HG03439 (cell line): ENCODE data around the gene CLBA1.
"Not testable (repeated sequence)": the region's sequence is repeated elsewhere in the genome, so short reads cannot be mapped to it uniquely, and the experiment has no call there.

Source experiments
- ATAC-seq: cut with Tn5 transposase; IDR thresholded peaks from one replicate; pipeline ENCODE4 v1.9.1; 2021; ENCODE audit warnings: mild to moderate bottlenecking, moderate library complexity; ENCODE audit not compliant: unreplicated experiment

CLBA1 gene

DNA sequence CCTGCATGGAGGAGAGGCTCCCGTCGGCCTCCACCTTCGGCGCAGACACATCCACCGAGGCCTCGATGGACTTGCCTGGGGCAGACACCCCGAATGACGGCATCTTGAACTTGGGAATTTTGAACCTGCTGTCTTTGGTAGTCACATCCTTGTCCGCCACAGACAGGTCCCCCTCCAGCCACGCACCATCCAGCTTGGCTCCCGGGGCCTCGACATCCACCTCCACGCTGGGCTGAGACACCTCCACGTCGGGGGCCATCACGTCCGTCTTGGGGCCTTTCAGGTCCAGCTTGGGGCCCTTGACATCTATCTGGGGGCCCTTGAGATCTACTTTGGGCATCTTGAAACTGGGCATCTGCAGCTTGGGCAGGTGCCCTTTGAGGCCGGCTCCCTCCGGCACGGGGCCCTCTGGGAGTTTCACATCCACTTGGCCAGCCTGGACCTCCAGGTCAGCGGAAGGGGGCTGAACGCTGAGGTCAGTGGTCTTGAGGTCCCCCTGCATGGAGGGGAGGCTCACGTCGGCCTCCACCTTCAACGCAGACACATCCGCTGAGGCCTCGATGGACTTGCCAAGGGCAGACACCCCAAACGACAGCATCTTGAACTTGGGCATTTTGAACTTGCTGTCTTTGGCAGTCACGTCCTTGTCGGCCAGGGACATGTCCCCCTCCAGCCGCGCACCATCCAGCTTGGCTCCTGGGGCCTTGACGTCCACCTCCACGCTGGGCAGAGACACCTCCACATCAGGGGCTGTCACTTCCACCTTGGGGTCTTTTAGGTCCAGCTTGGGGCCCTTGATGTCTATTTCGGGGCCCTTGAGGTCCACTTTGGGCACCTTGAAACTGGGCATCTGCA is 37.5 kb upstream of the CLBA1 start:
- not testable (repeated sequence) for ATAC-seq

DNA sequence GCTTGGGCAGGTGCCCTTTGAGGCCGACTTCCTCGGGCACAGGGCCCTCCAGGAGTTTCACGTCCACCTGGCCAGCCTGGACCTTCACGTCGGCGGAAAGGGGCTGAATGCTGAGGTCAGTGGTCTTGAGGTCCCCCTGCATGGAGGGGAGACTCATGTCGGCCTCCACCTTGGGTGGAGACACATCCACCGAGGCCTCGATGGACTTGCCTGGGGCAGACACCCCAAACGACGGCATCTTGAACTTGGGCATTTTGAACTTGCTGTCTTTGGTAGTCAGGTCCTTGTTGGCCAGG is 36.9 kb upstream of the CLBA1 start:
- no peak for ATAC-seq

DNA sequence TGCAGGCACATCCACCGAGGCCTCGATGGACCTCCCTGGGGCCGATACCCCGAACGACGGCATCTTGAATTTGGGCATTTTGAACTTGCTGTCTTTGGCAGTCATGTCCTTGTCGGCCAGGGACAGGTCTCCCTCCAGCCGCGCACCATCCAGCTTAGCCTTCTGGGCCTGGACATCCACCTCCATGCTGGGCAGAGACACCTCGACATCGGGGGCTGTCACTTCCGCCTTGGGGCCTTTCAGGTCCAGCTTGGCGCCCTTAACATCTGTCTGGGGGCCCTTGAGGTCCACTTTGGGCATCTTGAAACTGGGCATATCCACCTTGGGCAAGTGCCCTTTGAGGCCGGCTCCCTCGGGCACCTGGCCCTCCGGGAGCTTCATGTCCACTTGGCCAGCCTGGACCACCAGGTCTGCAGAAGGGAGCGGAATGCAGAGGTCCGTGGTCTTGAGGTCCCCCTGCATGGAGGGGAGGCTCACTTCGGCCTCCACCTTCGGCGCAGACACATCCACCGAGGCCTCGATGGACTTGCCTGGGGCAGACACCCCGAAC is 36.1 kb upstream of the CLBA1 start:
- not testable (repeated sequence) for ATAC-seq

DNA sequence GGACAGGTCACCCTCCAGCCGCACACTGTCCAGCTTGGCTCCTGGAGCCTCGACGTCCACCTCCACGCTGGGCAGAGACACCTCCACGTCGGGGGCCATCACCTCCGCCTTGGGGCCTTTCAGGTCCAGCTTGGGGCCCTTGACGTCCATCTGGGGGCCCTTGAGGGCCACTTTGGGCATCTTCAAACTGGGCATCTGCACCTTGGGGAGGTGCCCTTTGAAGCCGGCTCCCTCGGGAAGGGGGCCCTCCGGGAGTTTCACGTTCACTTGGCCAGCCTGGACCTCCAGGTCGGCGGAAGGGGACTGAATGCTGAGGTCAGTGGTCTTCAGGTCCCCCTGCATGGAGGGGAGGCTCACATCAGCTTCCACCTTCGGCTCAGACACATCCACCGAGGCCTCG is 35.6 kb upstream of the CLBA1 start:
- no peak for ATAC-seq

- ATAC-seq = not testable (repeated sequence)
Measured at GRCh38 chr14:104950701-104951100, 34.9 kb upstream of the CLBA1 start.

DNA sequence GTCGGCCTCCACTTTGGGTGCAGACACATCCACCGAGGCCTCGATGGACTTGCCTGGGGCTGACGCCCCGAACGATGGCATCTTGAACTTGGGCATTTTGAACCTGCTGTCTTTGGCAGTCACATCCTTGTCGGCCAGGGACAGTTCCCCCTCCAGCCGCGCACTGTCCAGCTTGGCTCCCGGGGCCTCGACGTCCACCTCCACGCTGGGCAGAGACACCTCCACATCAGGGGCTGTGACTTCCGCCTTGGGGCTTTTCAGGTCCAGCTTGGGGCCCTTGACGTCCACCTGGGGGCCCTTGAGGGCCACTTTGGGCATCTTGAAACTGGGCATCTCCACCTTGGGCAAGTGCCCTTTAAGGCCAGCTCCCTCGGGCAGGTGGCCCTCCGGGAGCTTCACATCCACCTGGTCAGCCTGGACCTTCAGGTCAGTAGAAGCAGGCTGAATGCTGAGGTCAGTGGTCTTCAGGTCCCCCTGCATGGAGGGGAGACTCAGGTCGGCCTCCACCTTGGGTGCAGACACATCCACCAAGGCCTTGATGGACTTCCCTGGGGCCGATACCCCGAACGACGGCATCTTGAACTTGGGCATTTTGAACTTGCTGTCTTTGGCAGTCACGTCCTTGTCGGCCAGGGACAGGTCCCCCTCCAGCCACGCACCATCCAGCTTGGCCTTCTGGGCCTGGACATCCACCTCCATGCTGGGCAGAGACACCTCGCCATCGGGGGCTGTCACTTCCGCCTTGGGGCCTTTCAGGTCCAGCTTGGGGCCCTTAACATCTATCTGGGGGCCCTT is 33.5 kb upstream of the CLBA1 start:
- not testable (repeated sequence) for ATAC-seq

DNA sequence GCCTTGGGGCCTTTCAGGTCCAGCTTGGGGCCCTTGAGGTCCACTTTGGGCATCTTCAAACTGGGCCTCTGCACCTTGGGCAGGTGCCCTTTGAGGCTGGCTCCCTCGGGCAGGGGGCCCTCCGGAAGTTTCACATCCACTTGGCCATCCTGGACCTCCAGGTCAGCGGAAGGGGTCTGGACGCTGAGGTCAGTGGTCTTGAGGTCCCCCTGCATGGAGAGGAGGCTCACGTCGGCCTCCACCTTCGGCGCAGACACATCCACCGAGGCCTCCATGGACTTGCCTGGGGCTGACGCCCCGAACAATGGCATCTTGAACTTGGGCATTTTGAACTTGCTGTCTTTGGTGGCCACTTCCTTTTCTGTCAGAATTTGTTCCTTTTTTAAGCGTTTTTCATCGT is 32.5 kb upstream of the CLBA1 start:
- ATAC-seq = no peak

DNA sequence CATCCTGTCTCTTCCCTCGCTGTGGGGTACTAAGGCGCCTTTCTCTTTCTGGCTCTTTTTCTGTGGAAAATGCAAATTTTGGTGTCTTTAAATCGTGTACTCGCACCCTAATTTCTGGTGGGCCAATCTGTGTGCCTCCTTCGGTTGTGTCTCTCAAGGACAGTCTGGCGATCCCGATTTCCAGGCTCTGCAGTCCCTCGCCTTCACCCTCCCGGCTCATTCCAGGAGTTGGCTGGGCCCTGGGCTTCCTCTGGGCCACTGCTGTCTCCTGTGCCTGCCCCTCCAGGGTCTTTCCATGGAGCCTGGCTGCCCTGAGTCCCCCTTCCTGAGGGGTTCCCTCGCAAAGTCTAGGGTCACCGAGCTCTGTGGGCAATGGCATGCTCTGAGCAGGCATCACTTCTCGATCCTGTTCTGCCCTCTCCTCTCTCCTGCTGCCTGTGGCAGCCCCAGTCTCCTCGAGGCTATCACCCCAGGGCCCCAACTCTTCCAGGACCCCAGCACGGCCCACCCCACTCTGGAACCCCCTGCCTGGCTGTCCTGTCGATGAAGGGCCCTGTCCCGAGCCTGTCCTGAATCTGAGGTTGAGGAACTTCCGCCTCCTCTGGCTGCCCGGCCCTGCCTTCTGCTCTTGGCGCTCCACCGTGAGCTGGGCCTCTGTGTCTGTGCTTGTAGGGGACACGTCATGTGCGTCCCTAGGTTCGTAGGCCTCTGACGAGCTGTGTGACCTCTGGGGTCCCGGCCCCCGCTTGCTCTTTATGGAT is 31.5 kb upstream of the CLBA1 start:
- no peak for ATAC-seq

GRCh38 chr14:104954746-104955395 is 30.7 kb upstream of the CLBA1 start:
- no peak for ATAC-seq

- ATAC-seq = no peak
Measured at GRCh38 chr14:104955396-104955770, 30.2 kb upstream of the CLBA1 start.

DNA sequence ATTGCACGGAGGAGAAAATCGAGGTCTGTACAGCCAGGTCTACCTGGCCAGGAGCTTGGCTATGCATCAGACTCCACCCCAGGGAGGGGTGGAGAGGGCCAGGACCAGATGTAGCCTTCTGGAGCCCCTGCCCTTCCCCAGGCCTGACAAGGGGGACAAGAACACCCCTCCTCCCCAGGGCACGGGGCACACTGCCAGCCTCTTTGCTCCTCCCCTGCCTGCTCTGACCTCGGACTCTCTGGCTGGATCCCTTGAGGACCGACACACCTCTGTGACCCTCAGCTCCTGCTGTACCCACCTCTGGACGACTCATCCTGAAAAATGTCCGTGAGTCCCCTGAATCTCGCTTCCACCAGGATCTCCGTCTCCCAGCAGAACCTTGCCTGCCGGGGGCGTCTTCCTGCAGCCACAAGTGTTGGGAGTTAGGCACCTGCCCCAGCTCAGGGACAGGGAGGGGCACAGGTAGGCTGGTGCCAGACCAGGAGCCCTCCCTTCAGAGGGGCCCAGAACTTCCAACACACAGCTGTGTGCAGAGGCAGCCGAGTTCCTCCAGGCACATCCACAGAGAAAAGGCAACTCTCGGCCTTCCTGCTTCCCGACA is 29.2 kb upstream of the CLBA1 start:
- ATAC-seq = no peak

- ATAC-seq = no peak
Measured at GRCh38 chr14:104957146-104958113, 28.2 kb upstream of the CLBA1 start.

DNA sequence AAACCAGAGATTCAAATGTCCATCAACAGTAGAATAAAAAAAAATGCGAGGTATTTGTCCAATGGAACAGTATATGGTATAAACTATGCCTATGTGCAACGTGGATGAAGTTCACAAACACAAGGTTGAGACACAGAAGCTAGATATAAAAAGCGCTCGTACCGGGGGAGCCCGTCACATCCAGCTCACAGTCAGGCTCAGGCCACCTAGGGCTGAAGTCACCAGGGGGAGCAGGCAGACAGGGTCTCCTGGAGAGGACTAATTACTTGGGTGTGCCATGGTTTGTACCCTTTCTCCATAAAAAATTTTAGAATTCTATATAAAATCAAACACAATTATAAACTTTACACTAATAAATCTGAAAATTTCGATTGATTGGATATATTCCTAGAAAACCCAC is 21.0 kb upstream of the CLBA1 start:
- no peak for ATAC-seq

GRCh38 chr14:104965561-104966231 is 19.9 kb upstream of the CLBA1 start:
- ATAC-seq = no peak

DNA sequence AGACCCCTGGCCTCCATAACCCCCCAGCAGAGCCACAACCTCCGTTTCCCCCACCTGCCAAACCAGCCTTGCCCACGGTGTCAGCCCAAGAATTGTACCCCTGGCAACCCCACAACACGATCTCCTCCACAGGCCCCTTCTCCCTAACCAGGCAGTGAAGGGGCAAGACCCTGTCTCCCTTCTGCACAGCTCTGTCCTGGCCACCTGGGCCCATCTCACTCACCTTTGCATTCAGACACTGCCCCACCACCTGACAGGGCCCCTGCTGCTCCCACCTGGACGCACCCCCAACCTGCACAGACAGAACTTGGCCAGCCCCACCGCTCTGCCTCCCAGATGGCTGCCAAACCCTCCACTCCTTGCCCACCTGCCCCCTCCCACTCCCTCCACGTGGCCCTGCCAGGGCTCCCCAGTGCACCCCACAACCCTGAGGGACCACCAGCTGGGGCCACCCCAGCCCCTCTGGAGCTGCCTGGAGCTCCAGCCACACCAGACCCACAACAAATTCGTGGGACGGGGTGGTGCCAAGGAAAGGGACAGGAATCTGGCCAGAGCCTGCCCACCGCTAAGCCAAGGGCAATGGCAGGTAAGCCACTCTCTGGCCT is 19.2 kb upstream of the CLBA1 start:
- ATAC-seq = no peak

- ATAC-seq = no peak
Measured at GRCh38 chr14:104966981-104967385, 18.6 kb upstream of the CLBA1 start.

GRCh38 chr14:104967386-104968152 is 18.0 kb upstream of the CLBA1 start:
- ATAC-seq = no peak

DNA sequence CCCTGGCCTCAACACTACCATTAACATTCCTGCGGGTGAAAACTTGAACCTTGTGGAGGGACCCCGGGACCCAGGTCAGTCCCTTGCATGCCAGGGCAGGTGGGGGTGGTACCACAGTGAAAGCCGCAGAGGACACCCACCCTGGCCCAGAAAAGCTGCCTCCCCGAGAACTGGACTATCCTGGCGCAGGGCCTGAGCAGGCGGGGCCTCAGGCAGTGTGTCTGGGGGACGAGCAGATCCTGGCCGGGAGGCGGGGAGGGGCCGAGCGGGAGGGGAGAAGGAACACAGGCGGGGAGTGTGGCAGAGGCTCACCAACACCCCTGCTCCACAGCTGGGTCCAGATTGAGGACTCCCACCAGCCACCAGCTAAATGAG is 17.4 kb upstream of the CLBA1 start:
- no peak for ATAC-seq
